Ovary (tissue), 9 donors: ENCODE data around the gene KIF16B. TPM values are rescaled to one million over a fixed set of nuclear protein-coding genes. Genes with fewer than 3 reads are reported as not detected.

ENCODE experiments used
- DNase-seq, 5 donors: peaks; one replicate each; pipeline ENCODE4 v3.0.0-alpha.2; 2019 to 2020
- H3K27ac ChIP-seq, 2 donors: fragments of 200-600 bp; one replicate each; pipeline versions ENCODE4 v1.5.1 to v1.8.0; 2019 to 2022
- H3K27me3 ChIP-seq: fragments of 200-600 bp; one replicate; pipeline ENCODE4 v1.8.0; 2022
- H3K36me3 ChIP-seq: fragments of 200-600 bp; sonication (generic); one replicate; pipeline ENCODE4 v1.5.1; 2019
- H3K4me1 ChIP-seq: one replicate; pipeline ENCODE4 v1.8.1; 2013; ENCODE audit warnings: mild to moderate bottlenecking, moderate library complexity; ENCODE audit not compliant: insufficient read depth
- H3K4me3 ChIP-seq: fragments of 200-600 bp; sonication (generic); one replicate; pipeline ENCODE4 v1.5.1; 2017
- H3K9me3 ChIP-seq, 2 donors: fragments of 200-600 bp in 1 of 2; sonication (generic) in 1 of 2; one replicate each; pipeline versions ENCODE4 v1.5.1 to v1.8.1; 2013 to 2019; ENCODE audit warnings: mild to moderate bottlenecking in 1 of 2, moderate library complexity in 1 of 2
- EP300 ChIP-seq: sonication (generic); formaldehyde crosslinking; IDR thresholded peaks from one replicate; pipeline ENCODE4 v1.6.1; 2017; ENCODE audit warnings: antibody characterized with exemption
- POLR2A ChIP-seq: fragments of 450-650 bp; IDR thresholded peaks from one replicate; pipeline ENCODE4 v1.6.1; 2017; ENCODE audit warnings: antibody characterized with exemption, mild to moderate bottlenecking, moderate library complexity
- WGBS, 3 donors: extraction: QIAGEN DNeasy Blood & Tissue Kit in 1 of 3; methylation state at CpG; one replicate each; pipeline versions ENCODE4 v1.1.5 to v1.1.7; 2013 to 2017; 5-methylcytosine and 5-hydroxymethylcytosine counted together
- intact Hi-C, 4 donors: fragments of 100-400 bp; cut with DNase I; formaldehyde crosslinking; loops; one replicate each; pipeline versions ENCODE4 v1.11.0 to v1.15.1; 2022 to 2023
- polyA plus RNA-seq, 2 donors: library from polyadenylated mRNA; stranded (reverse); fragments of 200-250 nt in 1 of 2; fragments of 350-450 nt in 1 of 2; fragmentation: Illumina TruSeq in 1 of 2; extraction: RNeasy Lipid Tissue Mini Kit (QIAGEN cat#74804) in 1 of 2; gene quantifications; one replicate each; pipeline ENCODE4 v1.2.3, GENCODE V29; 2013 to 2014
- total RNA-seq, 7 donors: library from RNA; depleted of rRNA in 2 of 7; stranded (reverse); fragments of >200 nt in 2 of 7; fragmentation: NEBNext Ultra II Directional in 3 of 7; extraction: Animal tissue kit (Norgen Biotek cat#: 25700) in 3 of 7; gene quantifications; one replicate each; pipeline versions ENCODE4 v1.1.0 to v1.2.4, GENCODE V29; 2016 to 2023
- TF ChIP-seq, protein P1 (sequence below), 3 donors: fragments of 450-650 bp in 2 of 3; fragments of 200-600 bp in 1 of 3; IDR thresholded peaks; one replicate each; pipeline versions ENCODE4 v1.5.1 to v1.8.0; 2016 to 2022; ENCODE audit warnings: antibody characterized with exemption in 3 of 3, mild to moderate bottlenecking in 1 of 3
- donor health status: DM: no; HTN: no; CAD: no; lungs with moderate emphysema.
- donor health status: DM: no; HTN: no; CAD: no.
- donor health status: Bipolar disorder and iron deficiency.
- donor health status: DM: yes; HTN: yes; CAD: no.
- donor health status: DM: no; HTN: no; CAD: no.
- donor health status: DM: yes; HTN: yes; CAD: no.

Gene KIF16B
- total and polyA plus RNA-seq, 9 donors, result 10.9 to 28.1 (median 20.2) TPM

DNA sequence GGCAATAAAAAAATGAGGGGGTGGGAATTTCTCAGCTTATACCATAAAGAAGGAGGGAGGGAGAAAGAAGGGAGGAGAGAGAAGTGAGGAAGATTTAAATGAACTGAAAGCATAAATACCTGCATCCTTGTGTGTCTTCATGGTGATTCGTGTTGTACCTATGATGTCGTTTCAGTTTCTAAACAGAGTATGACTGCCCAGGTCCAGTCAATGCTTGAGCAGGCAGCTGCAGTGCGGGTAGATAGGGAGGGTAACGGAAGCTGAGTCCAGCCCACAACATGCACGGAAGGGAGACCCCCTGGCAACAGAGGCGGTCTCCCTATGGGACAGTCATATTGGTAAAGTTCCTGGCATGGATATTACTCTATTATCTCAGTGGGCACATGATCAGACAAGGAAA lies 184.5 kb downstream of the KIF16B start:
- 94 to 97% (median 94%) methylated on average over 6 of the region's 6 CpGs for WGBS, 3 donors
- Histone ChIP-seq H3K27ac (no peak overlapping the region), H3K4me3 (no peak overlapping the region), H3K4me1 (no peaks in the 10 kb centered on the region), H3K27me3 (no peaks in the 10 kb centered on the region), H3K36me3 (no peaks in the 10 kb centered on the region), H3K9me3 (no peaks in the 10 kb centered on the region)
- TF ChIP-seq, protein P1, sequence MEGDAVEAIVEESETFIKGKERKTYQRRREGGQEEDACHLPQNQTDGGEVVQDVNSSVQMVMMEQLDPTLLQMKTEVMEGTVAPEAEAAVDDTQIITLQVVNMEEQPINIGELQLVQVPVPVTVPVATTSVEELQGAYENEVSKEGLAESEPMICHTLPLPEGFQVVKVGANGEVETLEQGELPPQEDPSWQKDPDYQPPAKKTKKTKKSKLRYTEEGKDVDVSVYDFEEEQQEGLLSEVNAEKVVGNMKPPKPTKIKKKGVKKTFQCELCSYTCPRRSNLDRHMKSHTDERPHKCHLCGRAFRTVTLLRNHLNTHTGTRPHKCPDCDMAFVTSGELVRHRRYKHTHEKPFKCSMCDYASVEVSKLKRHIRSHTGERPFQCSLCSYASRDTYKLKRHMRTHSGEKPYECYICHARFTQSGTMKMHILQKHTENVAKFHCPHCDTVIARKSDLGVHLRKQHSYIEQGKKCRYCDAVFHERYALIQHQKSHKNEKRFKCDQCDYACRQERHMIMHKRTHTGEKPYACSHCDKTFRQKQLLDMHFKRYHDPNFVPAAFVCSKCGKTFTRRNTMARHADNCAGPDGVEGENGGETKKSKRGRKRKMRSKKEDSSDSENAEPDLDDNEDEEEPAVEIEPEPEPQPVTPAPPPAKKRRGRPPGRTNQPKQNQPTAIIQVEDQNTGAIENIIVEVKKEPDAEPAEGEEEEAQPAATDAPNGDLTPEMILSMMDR (IDR thresholded peaks at IDR 0.05), result no peak
- TF ChIP-seq POLR2A, result no peak
- TF ChIP-seq EP300, result no peak
- intact Hi-C loops, result no loop called here
- no peak for DNase-seq

DNA sequence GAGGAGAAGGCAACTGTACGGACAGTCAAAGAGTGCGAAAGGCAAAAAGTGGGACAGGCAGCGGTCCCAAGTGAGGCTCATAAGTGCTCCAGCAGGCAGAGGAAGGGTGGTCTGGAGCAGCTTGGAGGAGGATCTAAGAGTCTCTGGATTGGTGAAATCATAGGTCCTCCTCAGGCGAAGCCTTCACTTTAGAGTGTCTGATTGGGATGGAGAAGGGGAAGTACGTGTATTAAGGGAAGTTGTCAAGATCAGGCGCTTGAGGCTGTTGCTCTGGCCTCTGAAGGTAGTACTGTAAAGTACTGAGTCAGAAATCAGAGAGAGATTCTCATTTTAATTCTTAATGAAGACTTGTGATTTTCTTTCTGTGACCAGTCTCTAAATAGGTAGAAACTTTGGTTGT lies 185.6 kb downstream of the KIF16B start:
- intact Hi-C loops, result no loop called here
- DNase-seq, result no peak
- H3K4me3 ChIP-seq, result no peak overlapping the region
- no peak for TF ChIP-seq EP300
- TF ChIP-seq, protein P1 (IDR thresholded peaks at IDR 0.05), result no peak
- no peak for TF ChIP-seq POLR2A
- H3K4me1 ChIP-seq, result peaks cover 2% of the 10 kb centered on the region
- no peak overlapping the region for H3K27ac ChIP-seq
- no peaks in the 10 kb centered on the region for H3K27me3 ChIP-seq
- WGBS, 3 donors, result 80 to 98% (median 88%) methylated on average over 6 of the region's 6 CpGs
- H3K36me3 ChIP-seq, result no peaks in the 10 kb centered on the region
- no peaks in the 10 kb centered on the region for H3K9me3 ChIP-seq

DNA sequence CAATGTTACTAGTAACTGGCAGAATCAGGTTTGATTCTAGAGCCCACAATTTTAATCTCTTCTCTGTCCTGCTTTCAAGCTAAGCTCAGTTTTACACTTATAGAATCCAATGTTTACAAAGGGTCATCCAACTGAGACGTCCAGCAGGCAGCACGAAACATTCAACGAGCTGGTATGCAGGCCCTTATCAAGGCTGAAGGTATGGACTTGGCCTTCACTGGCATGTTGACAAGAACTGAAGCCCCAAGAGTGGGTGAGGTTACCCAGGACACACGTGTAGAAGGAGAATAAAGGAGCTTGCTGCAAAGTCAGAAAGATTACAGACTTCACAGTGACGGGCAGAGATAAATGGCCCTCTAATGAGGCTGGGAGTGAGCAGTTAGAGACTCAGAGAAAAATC lies 187.4 kb downstream of the KIF16B start:
- peaks cover 2% of the 10 kb centered on the region for H3K4me1 ChIP-seq
- intact Hi-C loops, result no loop called here
- 69 to 79% (median 77%) methylated on average over 5 of the region's 5 CpGs for WGBS, 3 donors
- no peak overlapping the region for H3K4me3 ChIP-seq
- H3K9me3 ChIP-seq, result no peaks in the 10 kb centered on the region
- H3K27ac ChIP-seq, result no peak overlapping the region
- H3K27me3 ChIP-seq, result no peaks in the 10 kb centered on the region
- DNase-seq, result no peak
- H3K36me3 ChIP-seq, result no peaks in the 10 kb centered on the region
- TF ChIP-seq POLR2A, result no peak
- TF ChIP-seq, protein P1 (IDR thresholded peaks at IDR 0.05), result no peak
- no peak for TF ChIP-seq EP300

DNA sequence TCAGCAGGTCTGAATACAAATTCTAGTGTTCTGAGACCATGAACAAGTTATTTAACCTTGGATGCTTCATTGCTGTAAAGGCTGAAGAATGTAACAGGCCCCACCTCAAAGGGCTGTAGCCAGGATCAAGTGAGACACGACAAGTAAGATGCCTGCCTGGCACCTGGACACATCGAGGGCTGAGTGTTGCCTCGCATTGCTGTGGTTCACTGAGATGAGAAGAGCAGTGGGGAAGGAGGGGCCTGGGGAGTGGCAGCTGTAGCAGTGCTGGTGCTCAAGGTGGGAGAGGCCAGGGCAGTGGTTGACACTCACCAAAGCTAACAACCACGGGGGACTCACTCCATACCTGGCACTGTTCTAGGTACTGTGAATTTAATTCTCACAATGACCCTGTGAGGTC lies 187.8 kb downstream of the KIF16B start:
- DNase-seq, result no peak
- Histone ChIP-seq H3K4me3 (no peak overlapping the region), H3K27me3 (no peaks in the 10 kb centered on the region), H3K9me3 (no peaks in the 10 kb centered on the region), H3K4me1 (peaks cover 2% of the 10 kb centered on the region), H3K27ac (no peak overlapping the region), H3K36me3 (no peaks in the 10 kb centered on the region)
- intact Hi-C loops, result no loop called here
- 74 to 84% (median 77%) methylated on average over 4 of the region's 4 CpGs for WGBS, 3 donors
- no peak for TF ChIP-seq EP300
- TF ChIP-seq POLR2A, result no peak
- TF ChIP-seq, protein P1 (IDR thresholded peaks at IDR 0.05), result no peak

DNA sequence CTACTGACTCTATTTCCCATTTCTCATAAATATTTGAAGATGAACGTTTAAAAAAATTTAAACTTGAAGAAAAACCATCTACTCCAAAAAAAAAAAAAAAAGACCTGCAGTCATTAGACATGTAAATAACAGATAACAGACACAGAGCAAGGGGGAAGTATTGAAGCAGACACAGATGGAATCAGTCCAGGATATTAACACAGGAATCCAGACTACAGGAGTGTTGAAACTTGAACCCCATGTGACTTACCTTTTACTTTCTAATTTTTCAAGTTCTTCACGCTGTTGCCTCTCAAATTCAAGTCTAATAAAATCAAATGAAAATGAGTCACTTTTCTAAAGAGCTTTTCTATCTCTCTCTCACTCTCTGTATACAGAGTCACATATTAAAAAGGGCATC lies 191.8 kb downstream of the KIF16B start:
- no peak for TF ChIP-seq EP300
- TF ChIP-seq, protein P1 (IDR thresholded peaks at IDR 0.05), result no peak
- no peak for TF ChIP-seq POLR2A
- intact Hi-C loops, result no loop called here
- Histone ChIP-seq H3K36me3 (no peaks in the 10 kb centered on the region), H3K27me3 (no peaks in the 10 kb centered on the region), H3K4me3 (no peak overlapping the region), H3K27ac (no peak overlapping the region), H3K9me3 (no peaks in the 10 kb centered on the region), H3K4me1 (peaks cover 2% of the 10 kb centered on the region)
- no peak for DNase-seq
- WGBS, 3 donors, result 40 to 69% (median 44%) methylated on average over 2 of the region's 2 CpGs
